Measurements from ENCODE around the gene DCAF5. TPM values are rescaled to one million over a fixed set of nuclear protein-coding genes. Genes with fewer than 3 reads are reported as not detected.
A peak's percentile ranks its signal among the peaks of the same experiment; 100 is the strongest.

The DCAF5 gene
- polyA plus RNA-seq, 1 donor (not counting 4 experiments of a cell fraction or from before 2014, with no cell fraction given): 29.5 TPM

DNA sequence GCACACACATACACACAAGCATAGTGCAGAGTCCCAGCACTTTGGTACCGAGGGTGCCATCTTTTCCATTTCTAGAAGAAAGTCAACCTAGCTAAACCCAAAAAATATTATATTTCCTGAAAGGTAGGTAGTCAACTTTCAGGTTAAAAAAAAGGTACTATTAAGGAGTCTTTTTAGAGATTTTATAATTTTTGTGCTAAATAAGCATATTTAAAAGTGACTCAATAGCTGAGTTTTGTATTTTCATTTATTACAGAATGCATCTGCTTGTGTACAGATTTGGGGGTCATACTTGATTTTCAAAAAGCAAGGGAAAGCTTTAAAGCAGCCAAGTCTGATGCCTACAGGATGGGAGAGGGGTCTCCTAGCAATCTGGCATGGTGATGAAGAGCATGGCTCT, 34.6 kb downstream of the DCAF5 start:
- TF ChIP-seq CTCF (optimal IDR thresholded peaks at IDR 0.05 in 1 of 3, IDR thresholded peaks at IDR 0.05 in 1 of 3, conservative IDR thresholded peaks at IDR 0.05 in 1 of 3; ENCODE audit: extremely low read depth in 1 of 3, insufficient read depth in 2 of 3, low read length in 3 of 3) (no peak), EZH2 (IDR thresholded peaks at IDR 0.05; ENCODE audit: low read length) (no peak)
- Histone ChIP-seq H3K9me1 (ENCODE audit: control insufficient read depth, extremely low read depth, insufficient read depth, low read length) (no peaks in the 10 kb centered on the region), H3K27ac (ENCODE audit: control insufficient read depth, insufficient read depth, low read length) (no peak overlapping the region), H3K27me3 (ENCODE audit: control insufficient read depth, extremely low read depth, insufficient read depth, low read length) (no peaks in the 10 kb centered on the region), H3K36me3 (ENCODE audit: control insufficient read depth in 2 of 2, extremely low read depth in 1 of 2, insufficient read depth in 2 of 2, low read length in 2 of 2) (peaks cover 21 to 23% of the 10 kb centered on the region in 2 experiments), H3K9me3 (ENCODE audit: control insufficient read depth, low read depth, low read length) (no peaks in the 10 kb centered on the region), H3K4me1 (ENCODE audit: control insufficient read depth, extremely low read depth, insufficient read depth, low read length) (no peaks in the 10 kb centered on the region), H2AFZ (ENCODE audit: control insufficient read depth, low read length) (no peak overlapping the region), H3K4me2 (ENCODE audit: control insufficient read depth, extremely low read depth, insufficient read depth, low read depth, low read length) (no peak overlapping the region), H3K9ac (ENCODE audit: control insufficient read depth, extremely low read depth, insufficient read depth, low read length) (no peak overlapping the region), H3K4me3 (ENCODE audit: control insufficient read depth in 2 of 3, extremely low read depth in 1 of 3, insufficient read depth in 2 of 3, low read depth in 1 of 3, low read length in 3 of 3) (no peak overlapping the region), H3K79me2 (ENCODE audit: control insufficient read depth, insufficient read depth, low read length) (peaks cover 4% of the 10 kb centered on the region), H4K20me1 (ENCODE audit: control insufficient read depth, extremely low read depth, insufficient read depth, low read length) (no peaks in the 10 kb centered on the region)
- dilution Hi-C loops (cut with MboI; ENCODE audit: extremely low pct_ligation_motif_present, low sequenced_read_pairs): no loop called here
- DNase-seq (ENCODE audit: low read depth, low spot score) (no peak), FAIRE-seq (no peak)

GRCh38 chr14:69117020-69117767, 35.7 kb downstream of the DCAF5 start:
- H3K27me3 ChIP-seq (ENCODE audit: control insufficient read depth, extremely low read depth, insufficient read depth, low read length): no peaks in the 10 kb centered on the region
- no peak overlapping the region for H2AFZ ChIP-seq (ENCODE audit: control insufficient read depth, low read length)
- H3K9me1 ChIP-seq (ENCODE audit: control insufficient read depth, extremely low read depth, insufficient read depth, low read length): no peaks in the 10 kb centered on the region
- no peaks in the 10 kb centered on the region for H3K9me3 ChIP-seq (ENCODE audit: control insufficient read depth, low read depth, low read length)
- no peak overlapping the region for H3K4me3 ChIP-seq (ENCODE audit: control insufficient read depth in 2 of 3, extremely low read depth in 1 of 3, insufficient read depth in 2 of 3, low read depth in 1 of 3, low read length in 3 of 3)
- peaks cover 4% of the 10 kb centered on the region for H3K79me2 ChIP-seq (ENCODE audit: control insufficient read depth, insufficient read depth, low read length)
- DNase-seq (ENCODE audit: low read depth, low spot score): no peak
- H3K27ac ChIP-seq (ENCODE audit: control insufficient read depth, insufficient read depth, low read length): no peak overlapping the region
- H3K9ac ChIP-seq (ENCODE audit: control insufficient read depth, extremely low read depth, insufficient read depth, low read length): no peak overlapping the region
- no peaks in the 10 kb centered on the region for H3K4me1 ChIP-seq (ENCODE audit: control insufficient read depth, extremely low read depth, insufficient read depth, low read length)
- TF ChIP-seq EZH2 (IDR thresholded peaks at IDR 0.05; ENCODE audit: low read length): no peak
- TF ChIP-seq CTCF (optimal IDR thresholded peaks at IDR 0.05 in 1 of 3, IDR thresholded peaks at IDR 0.05 in 1 of 3, conservative IDR thresholded peaks at IDR 0.05 in 1 of 3; ENCODE audit: extremely low read depth in 1 of 3, insufficient read depth in 2 of 3, low read length in 3 of 3): no peak
- no peak overlapping the region for H3K4me2 ChIP-seq (ENCODE audit: control insufficient read depth, extremely low read depth, insufficient read depth, low read depth, low read length)
- peaks cover 21 to 23% of the 10 kb centered on the region in 2 experiments for H3K36me3 ChIP-seq (ENCODE audit: control insufficient read depth in 2 of 2, extremely low read depth in 1 of 2, insufficient read depth in 2 of 2, low read length in 2 of 2)
- FAIRE-seq: peak; percentile 13
- dilution Hi-C loops (cut with MboI; ENCODE audit: extremely low pct_ligation_motif_present, low sequenced_read_pairs): no loop called here
- no peaks in the 10 kb centered on the region for H4K20me1 ChIP-seq (ENCODE audit: control insufficient read depth, extremely low read depth, insufficient read depth, low read length)
